Measurements from ENCODE around the gene ANTKMT.

- TF ChIP-seq ESRRG (CRISPR knock-in tag; IDR thresholded peaks at IDR 0.05) (no peak), ZNF70 (CRISPR knock-in tag; IDR thresholded peaks at IDR 0.05) (no peak), ZNF565 (CRISPR knock-in tag; conservative IDR thresholded peaks at IDR 0.05; ENCODE audit: low read depth) (no peak), BACH2 (CRISPR knock-in tag; IDR thresholded peaks at IDR 0.05; ENCODE audit: borderline replicate concordance) (no peak), CREB5 (CRISPR knock-in tag; IDR thresholded peaks at IDR 0.05; ENCODE audit: low read depth) (no peak), TSHZ2 (CRISPR knock-in tag; IDR thresholded peaks at IDR 0.05) (no peak), OSR1 (CRISPR knock-in tag; IDR thresholded peaks at IDR 0.05) (no peak), ISL1 (CRISPR knock-in tag; IDR thresholded peaks at IDR 0.05) (no peak), PPARA (CRISPR knock-in tag; IDR thresholded peaks at IDR 0.05; ENCODE audit: borderline replicate concordance) (no peak), GLIS3 (CRISPR knock-in tag; IDR thresholded peaks at IDR 0.05) (no peak), ARNTL (CRISPR knock-in tag; IDR thresholded peaks at IDR 0.05; ENCODE audit: borderline replicate concordance, low read depth) (no peak)
- TF ChIP-seq, protein P1, sequence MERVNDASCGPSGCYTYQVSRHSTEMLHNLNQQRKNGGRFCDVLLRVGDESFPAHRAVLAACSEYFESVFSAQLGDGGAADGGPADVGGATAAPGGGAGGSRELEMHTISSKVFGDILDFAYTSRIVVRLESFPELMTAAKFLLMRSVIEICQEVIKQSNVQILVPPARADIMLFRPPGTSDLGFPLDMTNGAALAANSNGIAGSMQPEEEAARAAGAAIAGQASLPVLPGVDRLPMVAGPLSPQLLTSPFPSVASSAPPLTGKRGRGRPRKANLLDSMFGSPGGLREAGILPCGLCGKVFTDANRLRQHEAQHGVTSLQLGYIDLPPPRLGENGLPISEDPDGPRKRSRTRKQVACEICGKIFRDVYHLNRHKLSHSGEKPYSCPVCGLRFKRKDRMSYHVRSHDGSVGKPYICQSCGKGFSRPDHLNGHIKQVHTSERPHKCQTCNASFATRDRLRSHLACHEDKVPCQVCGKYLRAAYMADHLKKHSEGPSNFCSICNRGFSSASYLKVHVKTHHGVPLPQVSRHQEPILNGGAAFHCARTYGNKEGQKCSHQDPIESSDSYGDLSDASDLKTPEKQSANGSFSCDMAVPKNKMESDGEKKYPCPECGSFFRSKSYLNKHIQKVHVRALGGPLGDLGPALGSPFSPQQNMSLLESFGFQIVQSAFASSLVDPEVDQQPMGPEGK (CRISPR knock-in tag; IDR thresholded peaks at IDR 0.05; ENCODE audit: borderline replicate concordance) = no peak
Measured at GRCh38 chr16:685967-686366, 35.0 kb upstream of the ANTKMT start.
